C4-2B (cell line): Measurements from ENCODE around the gene LINGO1.

Experiments used
- ZFX ChIP-seq: fragments of 450-650 bp; IDR thresholded peaks from 2 replicates; pipeline ENCODE4 v1.6.1; 2017
- TF ChIP-seq, protein P1 (sequence below): fragments of 450-650 bp; conservative IDR thresholded peaks from 2 replicates; pipeline ENCODE4 v1.5.1; 2017; ENCODE audit warnings: mild to moderate bottlenecking

DNA sequence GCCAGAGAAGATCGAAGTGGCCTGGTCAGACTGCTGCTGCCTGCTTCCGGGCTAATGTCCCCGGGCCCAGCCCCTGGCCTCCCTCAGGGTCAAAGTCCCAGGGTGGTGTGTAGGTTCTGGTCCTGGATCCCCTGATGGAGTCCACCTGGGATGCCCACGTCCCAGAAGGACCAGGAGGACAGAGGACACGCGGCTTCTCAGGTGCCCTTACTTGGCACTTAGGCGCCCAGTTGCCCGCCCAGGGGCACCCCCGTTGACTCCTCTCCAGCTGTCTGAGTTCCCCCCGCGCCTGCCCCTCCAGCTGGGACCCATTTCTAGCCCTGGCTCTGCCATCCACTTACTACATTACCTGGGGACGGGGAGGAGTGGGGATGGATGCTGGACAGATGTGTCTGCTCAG lies 44.6 kb downstream of the LINGO1 start:
- TF ChIP-seq, protein P1, sequence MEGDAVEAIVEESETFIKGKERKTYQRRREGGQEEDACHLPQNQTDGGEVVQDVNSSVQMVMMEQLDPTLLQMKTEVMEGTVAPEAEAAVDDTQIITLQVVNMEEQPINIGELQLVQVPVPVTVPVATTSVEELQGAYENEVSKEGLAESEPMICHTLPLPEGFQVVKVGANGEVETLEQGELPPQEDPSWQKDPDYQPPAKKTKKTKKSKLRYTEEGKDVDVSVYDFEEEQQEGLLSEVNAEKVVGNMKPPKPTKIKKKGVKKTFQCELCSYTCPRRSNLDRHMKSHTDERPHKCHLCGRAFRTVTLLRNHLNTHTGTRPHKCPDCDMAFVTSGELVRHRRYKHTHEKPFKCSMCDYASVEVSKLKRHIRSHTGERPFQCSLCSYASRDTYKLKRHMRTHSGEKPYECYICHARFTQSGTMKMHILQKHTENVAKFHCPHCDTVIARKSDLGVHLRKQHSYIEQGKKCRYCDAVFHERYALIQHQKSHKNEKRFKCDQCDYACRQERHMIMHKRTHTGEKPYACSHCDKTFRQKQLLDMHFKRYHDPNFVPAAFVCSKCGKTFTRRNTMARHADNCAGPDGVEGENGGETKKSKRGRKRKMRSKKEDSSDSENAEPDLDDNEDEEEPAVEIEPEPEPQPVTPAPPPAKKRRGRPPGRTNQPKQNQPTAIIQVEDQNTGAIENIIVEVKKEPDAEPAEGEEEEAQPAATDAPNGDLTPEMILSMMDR = no peak
- TF ChIP-seq ZFX = no peak
